ENCODE data around the gene ALKBH2.

- TF ChIP-seq CTCF (IDR thresholded peaks at IDR 0.05; ENCODE audit: insufficient read depth, low read length): no peak
- TF ChIP-seq POLR2AphosphoS5 (IDR thresholded peaks at IDR 0.05; ENCODE audit: low read depth): no peak
- no peak for TF ChIP-seq GABPA (IDR thresholded peaks at IDR 0.05; ENCODE audit: low read depth)
- no peak for TF ChIP-seq REST (IDR thresholded peaks at IDR 0.05; ENCODE audit: insufficient replicate concordance, low read depth)
These were observed 3.6 kb downstream of the ALKBH2 start for GRCh38 chr12:109089683-109090082.

Data from HL-60 (cell line).